WTC11 (cell line): ENCODE measurements around the gene PLAAT5. TPM values are rescaled to one million over a fixed set of nuclear protein-coding genes. Genes with fewer than 3 reads are reported as not detected.

Source experiments
- ATAC-seq: fragments of 200-7000 bp; cut with Tn5 transposase; 2 replicates; pipeline ENCODE4 v1.10.0; 2021; ENCODE audit warnings: mild to moderate bottlenecking, moderate library complexity
- CTCF ChIA-PET: fragments of 300-600 bp; sonication (Branson Sonifier 250); formaldehyde crosslinking; loops from one replicate; lab custom pipeline; 2021; ENCODE audit warnings: antibody characterized with exemption; lab: Charles Lee
- POLR2A ChIA-PET: fragments of 350-600 bp; sonication (Branson Sonifier 250); formaldehyde crosslinking; loops from one replicate; lab custom pipeline; 2021; ENCODE audit warnings: antibody characterized with exemption; lab: Charles Lee
- DNase-seq: peaks from one replicate; pipeline ENCODE4 v3.0.0; 2021; ENCODE audit warnings: low spot score
- H3K27ac Mint-ChIP-seq: 2 replicates; pipeline ENCODE4 v1.8.0; 2021; ENCODE audit warnings: mixed read lengths
- H3K27me3 Mint-ChIP-seq: 2 replicates; pipeline ENCODE4 v1.8.0; 2021; ENCODE audit warnings: low read depth, mild to moderate bottlenecking, moderate library complexity, mixed read lengths
- H3K36me3 Mint-ChIP-seq: 2 replicates; pipeline ENCODE4 v1.8.0; 2021; ENCODE audit warnings: mixed read lengths
- H3K4me1 Mint-ChIP-seq: 2 replicates; pipeline ENCODE4 v1.8.0; 2022; ENCODE audit warnings: mixed read lengths
- H3K4me3 Mint-ChIP-seq: 2 replicates; pipeline ENCODE4 v1.8.0; 2021; ENCODE audit warnings: mild to moderate bottlenecking, moderate library complexity, mixed read lengths
- H3K9me3 Mint-ChIP-seq: 2 replicates; pipeline ENCODE4 v1.8.0; 2021; ENCODE audit warnings: mixed read lengths
- ATF2 ChIP-seq: sonication (generic); formaldehyde crosslinking; IDR thresholded peaks from 2 replicates; pipeline ENCODE4 v1.8.1; 2022; ENCODE audit warnings: low read depth, missing genetic modification reagents, borderline replicate concordance
- CREM ChIP-seq: sonication (generic); formaldehyde crosslinking; IDR thresholded peaks from 2 replicates; pipeline ENCODE4 v1.8.1; 2022; ENCODE audit warnings: mild to moderate bottlenecking, missing genetic modification reagents, moderate library complexity
- EMX1 ChIP-seq: fragments of 250-450 bp; sonication (Bioruptor Pico); IDR thresholded peaks from 2 replicates; pipeline ENCODE4 v1.8.0; 2021; ENCODE audit warnings: mild to moderate bottlenecking
- ESRRA ChIP-seq: sonication (generic); formaldehyde crosslinking; IDR thresholded peaks from 2 replicates; pipeline ENCODE4 v1.8.1; 2022; ENCODE audit warnings: mild to moderate bottlenecking, missing genetic modification reagents, borderline replicate concordance
- ETV6 ChIP-seq: sonication (generic); formaldehyde crosslinking; IDR thresholded peaks from 2 replicates; pipeline ENCODE4 v1.8.1; 2022; ENCODE audit warnings: mild to moderate bottlenecking, missing genetic modification reagents
- JAZF1 ChIP-seq: fragments of 250-450 bp; sonication (Bioruptor Pico); IDR thresholded peaks from 2 replicates; pipeline ENCODE4 v1.9.0; 2021; ENCODE audit warnings: moderate library complexity, mild to moderate bottlenecking, inconsistent platforms
- MXD4 ChIP-seq: fragments of 250-450 bp; sonication (Bioruptor Pico); IDR thresholded peaks from 2 replicates; pipeline ENCODE4 v1.8.0; 2021; ENCODE audit warnings: mild to moderate bottlenecking, moderate library complexity, borderline replicate concordance
- MYBL2 ChIP-seq: sonication (generic); formaldehyde crosslinking; IDR thresholded peaks from 2 replicates; pipeline ENCODE4 v1.8.1; 2023; ENCODE audit warnings: mild to moderate bottlenecking, moderate library complexity, missing genetic modification reagents
- NFATC4 ChIP-seq: fragments of 250-450 bp; sonication (Bioruptor Pico); IDR thresholded peaks from 2 replicates; pipeline ENCODE4 v1.9.0; 2021; ENCODE audit warnings: mild to moderate bottlenecking
- NR1H2 ChIP-seq: sonication (generic); formaldehyde crosslinking; IDR thresholded peaks from 2 replicates; pipeline ENCODE4 v1.9.0; 2021; ENCODE audit warnings: mild to moderate bottlenecking, moderate library complexity, missing genetic modification reagents
- NR2C2 ChIP-seq: sonication (generic); formaldehyde crosslinking; IDR thresholded peaks from 2 replicates; pipeline ENCODE4 v1.8.0; 2022; ENCODE audit warnings: mild to moderate bottlenecking, missing genetic modification reagents
- RORB ChIP-seq: fragments of 250-450 bp; sonication (Bioruptor Pico); IDR thresholded peaks from 2 replicates; pipeline ENCODE4 v1.9.0; 2021; ENCODE audit warnings: mild to moderate bottlenecking
- TEAD1 ChIP-seq: sonication (generic); formaldehyde crosslinking; IDR thresholded peaks from 2 replicates; pipeline ENCODE4 v1.8.0; 2022; ENCODE audit warnings: mild to moderate bottlenecking, missing genetic modification reagents
- TP53 ChIP-seq: sonication (generic); formaldehyde crosslinking; IDR thresholded peaks from 2 replicates; pipeline ENCODE4 v1.8.1; 2023; ENCODE audit warnings: mild to moderate bottlenecking, missing genetic modification reagents
- ZBTB43 ChIP-seq: sonication (generic); formaldehyde crosslinking; IDR thresholded peaks from 2 replicates; pipeline ENCODE4 v1.8.1; 2023; ENCODE audit warnings: mild to moderate bottlenecking, missing genetic modification reagents
- ZNF317 ChIP-seq: sonication (generic); formaldehyde crosslinking; IDR thresholded peaks from 2 replicates; pipeline ENCODE4 v1.8.1; 2023; ENCODE audit warnings: low read depth, mild to moderate bottlenecking, moderate library complexity, missing genetic modification reagents, borderline replicate concordance
- ZNF423 ChIP-seq: fragments of 250-450 bp; sonication (Bioruptor Pico); IDR thresholded peaks from 2 replicates; pipeline ENCODE4 v2.1.2; 2022; ENCODE audit warnings: mild to moderate bottlenecking, moderate library complexity
- ZNF532 ChIP-seq: fragments of 250-450 bp; sonication (Bioruptor Pico); IDR thresholded peaks from 2 replicates; pipeline ENCODE4 v1.9.0; 2021; ENCODE audit warnings: mild to moderate bottlenecking, borderline replicate concordance
- total RNA-seq: library from RNA; stranded (reverse); gene quantifications from 3 replicates; pipeline ENCODE4 v1.2.3, GENCODE V29; 2021

PLAAT5 gene
- total RNA-seq, 1 experiment from 2014 or later: 23.0 TPM

- Mint-ChIP-seq H3K9me3 (no peaks in the 10 kb centered on the region; the same call in 1 of the 2 replicates), H3K4me3 (no peak overlapping the region), H3K4me1 (peaks cover 56% of the 10 kb centered on the region), H3K36me3 (no peaks in the 10 kb centered on the region), H3K27ac (no peak overlapping the region), H3K27me3 (peaks cover 6% of the 10 kb centered on the region; the same call in 1 of the 2 replicates)
- TF ChIP-seq ZNF317 (peak; percentile 80), RORB (CRISPR knock-in tag) (no peak), CREM (CRISPR knock-in tag) (no peak)
- ChIA-PET POLR2A (no interaction called here), CTCF (interaction anchor here (0.6 to 6.2 kb wide), 15 partner anchors 12 to 488 kb away, joined by 3 to 92 read pairs (median 5); partner anchors contain the start of gene PLAAT5)
- no peak for ATAC-seq
- no peak for DNase-seq
Measured at GRCh38 chr11:63508745-63509144, 17.8 kb upstream of the PLAAT5 start.

DNA sequence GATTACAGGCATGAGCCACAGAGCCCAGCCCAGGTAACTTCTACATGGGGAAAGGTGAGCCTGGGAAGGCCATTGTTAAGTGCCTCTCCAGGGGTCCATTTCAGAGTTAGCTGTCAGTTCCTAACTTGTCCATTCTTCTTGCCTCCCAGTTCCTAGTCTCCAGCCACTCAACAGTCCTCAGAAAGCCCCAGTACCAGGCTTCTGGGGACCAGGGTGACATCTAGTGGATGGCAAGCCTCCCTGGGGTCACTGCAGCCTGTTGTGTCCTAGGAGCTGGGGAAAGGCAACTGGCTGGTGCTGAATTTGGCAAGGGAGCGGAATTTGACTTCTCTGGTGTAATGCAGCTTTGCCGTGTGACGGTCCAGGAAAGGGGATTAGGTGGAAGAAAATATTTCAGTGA lies 17.0 kb upstream of the PLAAT5 start:
- POLR2A ChIA-PET: no interaction called here
- H3K36me3 Mint-ChIP-seq: no peaks in the 10 kb centered on the region; the same call in 1 of the 2 replicates
- ATAC-seq: peak; percentile 77
- CTCF ChIA-PET: interaction anchor here (0.5 to 6.2 kb wide), 20 partner anchors 9 to 487 kb away, joined by 3 to 92 read pairs (median 4); partner anchors contain the start of gene PLAAT5
- no peak overlapping the region for H3K4me3 Mint-ChIP-seq
- H3K27me3 Mint-ChIP-seq: peaks cover 6% of the 10 kb centered on the region; the same call in 1 of the 2 replicates
- H3K27ac Mint-ChIP-seq: no peak overlapping the region
- H3K4me1 Mint-ChIP-seq: peaks cover 63% of the 10 kb centered on the region
- H3K9me3 Mint-ChIP-seq: peaks cover 5% of the 10 kb centered on the region; the same call in 1 of the 2 replicates
- peak; percentile 53; the same call in 1 of the 2 replicates for TF ChIP-seq ZNF423 (CRISPR knock-in tag)
- 0 out of 2 replicates have a peak, but pooled peaks have one; percentile 7 for TF ChIP-seq MYBL2
- TF ChIP-seq NFATC4: no peak
- DNase-seq: peak; percentile 68

GRCh38 chr11:63507511-63507910 lies 16.5 kb upstream of the PLAAT5 start:
- peaks cover 9% of the 10 kb centered on the region; the same call in 1 of the 2 replicates for H3K9me3 Mint-ChIP-seq
- no peak for DNase-seq
- no peak for ATAC-seq
- ChIA-PET POLR2A (no interaction called here), CTCF (interaction anchor here (0.5 to 6.2 kb wide), 18 partner anchors 9 to 487 kb away, joined by 3 to 92 read pairs (median 5); partner anchors contain the start of gene PLAAT5)
- H3K27ac Mint-ChIP-seq: no peak overlapping the region
- H3K36me3 Mint-ChIP-seq: no peaks in the 10 kb centered on the region; the same call in 1 of the 2 replicates
- H3K27me3 Mint-ChIP-seq: peaks cover 6% of the 10 kb centered on the region; the same call in 1 of the 2 replicates
- no peak for TF ChIP-seq ZBTB43
- no peak for TF ChIP-seq TP53 (CRISPR knock-in tag)
- no peak for TF ChIP-seq ZNF532 (CRISPR knock-in tag)
- no peak for TF ChIP-seq JAZF1 (CRISPR knock-in tag)
- TF ChIP-seq MXD4 (CRISPR knock-in tag): no peak
- no peak for TF ChIP-seq CREM (CRISPR knock-in tag)
- no peak for TF ChIP-seq ATF2 (CRISPR knock-in tag)
- no peak for TF ChIP-seq TEAD1 (CRISPR knock-in tag)
- TF ChIP-seq ETV6: no peak
- no peak for TF ChIP-seq NR2C2 (CRISPR knock-in tag)
- no peak for TF ChIP-seq NFATC4
- TF ChIP-seq NR1H2 (CRISPR knock-in tag): no peak
- TF ChIP-seq ESRRA (CRISPR knock-in tag): no peak
- TF ChIP-seq EMX1 (CRISPR knock-in tag): no peak
- H3K4me1 Mint-ChIP-seq: peaks cover 68% of the 10 kb centered on the region
- no peak overlapping the region for H3K4me3 Mint-ChIP-seq
